ENCODE measurements around the gene SMARCA1.

Gene SMARCA1

DNA sequence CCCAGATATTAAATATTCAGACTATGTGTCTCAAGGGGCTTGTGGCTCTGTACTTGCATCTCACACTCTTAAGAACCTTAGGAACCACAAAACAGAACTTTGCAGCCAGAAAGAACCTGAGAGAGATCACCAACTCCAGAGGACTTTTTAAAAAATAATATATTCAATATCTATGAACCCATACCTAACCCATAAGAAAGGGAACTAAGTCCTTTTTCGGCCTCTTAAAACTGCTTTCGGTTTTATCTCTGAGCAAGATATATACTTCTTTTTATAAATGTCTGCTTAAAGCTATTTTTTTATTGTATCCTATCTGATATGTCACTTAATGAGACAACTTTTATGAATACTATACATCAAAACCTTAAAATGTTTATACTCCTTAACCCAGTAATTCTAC, 10.9 kb downstream of the SMARCA1 start:
- no peak for DNase-seq
- H3K27ac Mint-ChIP-seq = no peak overlapping the region
- peaks cover 30% of the 10 kb centered on the region for H3K27me3 Mint-ChIP-seq
- H3K4me1 Mint-ChIP-seq (ENCODE audit: low read depth) = no peaks in the 10 kb centered on the region
- no peak overlapping the region for H3K4me3 Mint-ChIP-seq
- H3K36me3 Mint-ChIP-seq (ENCODE audit: low read depth) = no peaks in the 10 kb centered on the region
- no peaks in the 10 kb centered on the region for H3K9me3 Mint-ChIP-seq

- Mint-ChIP-seq H3K36me3 (ENCODE audit: low read depth) (no peaks in the 10 kb centered on the region), H3K27me3 (peaks cover 32% of the 10 kb centered on the region), H3K4me3 (no peak overlapping the region), H3K27ac (no peak overlapping the region), H3K4me1 (ENCODE audit: low read depth) (no peaks in the 10 kb centered on the region), H3K9me3 (no peaks in the 10 kb centered on the region)
- DNase-seq = no peak
These were observed 11.6 kb downstream of the SMARCA1 start for GRCh38 chrX:129511689-129512088.

- Mint-ChIP-seq H3K27me3 (peaks cover 24% of the 10 kb centered on the region), H3K36me3 (ENCODE audit: low read depth) (no peaks in the 10 kb centered on the region), H3K27ac (no peak overlapping the region), H3K4me1 (ENCODE audit: low read depth) (no peaks in the 10 kb centered on the region), H3K4me3 (no peak overlapping the region), H3K9me3 (no peaks in the 10 kb centered on the region)
- no peak for DNase-seq
These were observed 13.0 kb downstream of the SMARCA1 start for GRCh38 chrX:129510331-129510730.

GRCh38 chrX:129497146-129497843, 26.0 kb downstream of the SMARCA1 start:
- no peaks in the 10 kb centered on the region for H3K36me3 Mint-ChIP-seq (ENCODE audit: low read depth)

DNA sequence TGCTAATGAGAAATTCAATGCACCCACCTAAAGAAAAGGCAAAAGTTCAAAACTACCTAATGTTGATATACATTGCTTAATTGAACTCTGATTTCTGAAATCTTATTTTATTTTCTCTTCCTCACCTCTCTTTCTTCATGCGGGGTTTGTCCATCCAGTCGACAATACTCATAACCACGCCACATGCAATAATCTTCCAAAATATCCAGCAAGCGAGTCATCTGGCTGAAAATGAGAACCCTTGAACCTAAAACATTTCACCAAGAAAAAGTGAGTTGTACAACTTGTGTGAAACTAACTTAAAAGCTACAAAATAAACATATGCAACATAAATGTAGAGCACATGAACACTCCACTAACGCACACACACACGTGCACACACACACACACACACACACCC, 26.7 kb downstream of the SMARCA1 start:
- Mint-ChIP-seq H3K9me3 (no peaks in the 10 kb centered on the region), H3K4me3 (no peak overlapping the region), H3K36me3 (ENCODE audit: low read depth) (no peaks in the 10 kb centered on the region), H3K27me3 (peaks cover 20% of the 10 kb centered on the region), H3K27ac (no peak overlapping the region), H3K4me1 (ENCODE audit: low read depth) (no peaks in the 10 kb centered on the region)
- DNase-seq = no peak

More at GRCh38 chrX:129497146-129497843, 26.0 kb downstream of the SMARCA1 start:
- no peak for DNase-seq
- Mint-ChIP-seq H3K4me1 (ENCODE audit: low read depth) (no peaks in the 10 kb centered on the region), H3K27me3 (peaks cover 22% of the 10 kb centered on the region), H3K4me3 (no peak overlapping the region), H3K27ac (no peak overlapping the region), H3K9me3 (no peaks in the 10 kb centered on the region)

GRCh38 chrX:129495900-129496299, 27.4 kb downstream of the SMARCA1 start:
- Mint-ChIP-seq H3K36me3 (ENCODE audit: low read depth) (no peaks in the 10 kb centered on the region), H3K4me3 (no peak overlapping the region), H3K4me1 (ENCODE audit: low read depth) (no peaks in the 10 kb centered on the region), H3K27me3 (peaks cover 20% of the 10 kb centered on the region), H3K9me3 (no peaks in the 10 kb centered on the region), H3K27ac (no peak overlapping the region)
- DNase-seq = no peak

GRCh38 chrX:129494887-129495286, 28.4 kb downstream of the SMARCA1 start:
- DNase-seq = no peak
- peaks cover 20% of the 10 kb centered on the region for H3K27me3 Mint-ChIP-seq
- no peaks in the 10 kb centered on the region for H3K4me1 Mint-ChIP-seq (ENCODE audit: low read depth)
- no peak overlapping the region for H3K4me3 Mint-ChIP-seq
- H3K27ac Mint-ChIP-seq = no peak overlapping the region
- H3K36me3 Mint-ChIP-seq (ENCODE audit: low read depth) = no peaks in the 10 kb centered on the region
- no peaks in the 10 kb centered on the region for H3K9me3 Mint-ChIP-seq

GRCh38 chrX:129493643-129494042, 29.6 kb downstream of the SMARCA1 start:
- Mint-ChIP-seq H3K4me1 (ENCODE audit: low read depth) (no peaks in the 10 kb centered on the region), H3K4me3 (no peak overlapping the region), H3K9me3 (no peaks in the 10 kb centered on the region), H3K27me3 (peaks cover 20% of the 10 kb centered on the region), H3K36me3 (ENCODE audit: low read depth) (no peaks in the 10 kb centered on the region), H3K27ac (no peak overlapping the region)
- DNase-seq = no peak

DNA sequence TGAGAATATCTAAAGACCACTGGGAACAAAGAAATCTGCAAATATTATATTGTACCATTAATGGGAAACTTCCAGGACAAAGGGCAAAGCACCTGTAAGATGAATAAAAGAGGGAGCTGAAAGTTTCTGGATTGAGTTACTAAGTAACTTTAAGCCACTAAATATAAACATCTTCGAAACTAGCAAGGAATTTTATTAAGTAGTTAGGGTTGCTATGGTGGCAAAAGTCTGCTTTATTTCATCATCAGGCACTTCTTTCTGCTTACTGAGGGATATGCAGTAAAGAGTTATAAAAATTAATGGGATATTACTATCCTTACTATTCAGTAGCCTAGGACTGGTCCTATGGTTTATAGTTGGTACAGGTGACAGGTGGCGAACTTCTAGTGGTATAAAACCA, 33.0 kb downstream of the SMARCA1 start:
- H3K27ac Mint-ChIP-seq = no peak overlapping the region
- no peak for DNase-seq
- no peak overlapping the region for H3K4me3 Mint-ChIP-seq

DNA sequence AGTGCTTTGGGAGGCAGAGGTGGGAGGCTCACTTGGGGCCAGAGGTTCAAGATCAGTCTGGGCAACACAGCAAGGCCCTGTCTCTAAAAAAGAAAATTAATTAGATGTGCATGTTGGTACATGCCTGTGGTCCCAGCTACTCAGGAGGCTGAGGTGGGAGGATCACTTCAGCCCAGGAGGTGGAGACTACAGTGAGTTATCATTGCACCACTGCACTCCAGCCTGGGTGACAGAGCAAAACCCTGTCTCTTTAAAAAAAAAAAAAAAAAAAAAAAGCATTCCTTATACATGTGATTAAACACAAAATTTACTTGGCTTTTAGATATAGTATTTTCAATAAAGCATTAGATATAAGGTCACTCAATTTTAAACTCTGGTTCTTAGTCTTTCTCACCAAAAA, 34.9 kb downstream of the SMARCA1 start:
- no peak overlapping the region for H3K27ac Mint-ChIP-seq
- no peaks in the 10 kb centered on the region for H3K9me3 Mint-ChIP-seq
- no peaks in the 10 kb centered on the region for H3K36me3 Mint-ChIP-seq (ENCODE audit: low read depth)
- no peak overlapping the region for H3K4me3 Mint-ChIP-seq
- no peaks in the 10 kb centered on the region for H3K4me1 Mint-ChIP-seq (ENCODE audit: low read depth)
- peaks cover 5% of the 10 kb centered on the region for H3K27me3 Mint-ChIP-seq
- DNase-seq = no peak

More for the DNA sequence above, 33.0 kb downstream of the SMARCA1 start:
- Mint-ChIP-seq H3K36me3 (ENCODE audit: low read depth) (no peaks in the 10 kb centered on the region), H3K27me3 (peaks cover 7% of the 10 kb centered on the region), H3K4me1 (ENCODE audit: low read depth) (no peaks in the 10 kb centered on the region), H3K9me3 (no peaks in the 10 kb centered on the region)

DNA sequence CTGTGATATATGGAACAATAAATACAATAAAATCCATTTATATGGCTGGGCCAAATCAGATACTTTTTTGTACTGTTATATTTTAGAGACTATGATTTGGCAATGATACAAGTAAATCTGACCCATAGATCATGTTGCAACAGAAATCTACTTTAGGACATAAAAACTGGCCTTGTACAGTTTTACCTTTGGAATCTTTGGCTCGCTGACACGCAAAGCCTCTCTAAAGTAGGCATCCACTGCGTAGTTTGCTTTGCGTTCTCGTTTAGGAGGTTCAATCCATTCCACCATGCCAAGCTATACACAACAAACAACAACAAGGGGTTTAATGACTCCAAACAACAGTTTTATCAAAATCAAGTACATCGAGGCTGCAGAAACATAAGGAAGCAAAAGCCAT, 42.4 kb downstream of the SMARCA1 start:
- Mint-ChIP-seq H3K27me3 (peaks cover 28% of the 10 kb centered on the region), H3K9me3 (no peaks in the 10 kb centered on the region), H3K27ac (no peak overlapping the region), H3K36me3 (ENCODE audit: low read depth) (no peaks in the 10 kb centered on the region), H3K4me1 (ENCODE audit: low read depth) (no peaks in the 10 kb centered on the region), H3K4me3 (no peak overlapping the region)
- no peak for DNase-seq

- Mint-ChIP-seq H3K4me1 (ENCODE audit: low read depth) (no peaks in the 10 kb centered on the region), H3K27me3 (peaks cover 26% of the 10 kb centered on the region), H3K4me3 (no peak overlapping the region), H3K9me3 (no peaks in the 10 kb centered on the region), H3K36me3 (ENCODE audit: low read depth) (no peaks in the 10 kb centered on the region), H3K27ac (no peak overlapping the region)
- no peak for DNase-seq
These were observed 44.8 kb downstream of the SMARCA1 start for GRCh38 chrX:129478516-129478915.

DNA sequence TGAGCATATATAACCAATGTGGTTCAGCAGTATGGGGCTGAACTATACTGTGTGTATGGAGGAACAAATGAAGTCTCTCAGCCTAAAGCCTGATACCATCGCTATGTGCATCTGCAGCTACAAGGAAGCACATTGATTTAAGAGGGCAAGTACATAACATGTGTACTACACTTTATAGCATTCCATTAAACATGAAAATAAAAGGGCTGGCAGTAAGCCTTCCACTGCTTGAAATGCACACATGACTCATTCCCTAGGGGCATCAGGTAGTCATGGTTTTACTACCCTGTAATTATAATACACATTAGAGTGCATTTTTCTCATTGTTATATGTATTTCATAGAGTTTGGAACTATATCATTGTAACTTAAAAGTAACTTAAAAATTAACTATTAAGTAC, 51.2 kb downstream of the SMARCA1 start:
- no peak overlapping the region for H3K4me3 Mint-ChIP-seq
- no peaks in the 10 kb centered on the region for H3K36me3 Mint-ChIP-seq (ENCODE audit: low read depth)
- DNase-seq = no peak
- no peaks in the 10 kb centered on the region for H3K9me3 Mint-ChIP-seq
- H3K4me1 Mint-ChIP-seq (ENCODE audit: low read depth) = no peaks in the 10 kb centered on the region
- peaks cover 17% of the 10 kb centered on the region for H3K27me3 Mint-ChIP-seq
- no peak overlapping the region for H3K27ac Mint-ChIP-seq

DNA sequence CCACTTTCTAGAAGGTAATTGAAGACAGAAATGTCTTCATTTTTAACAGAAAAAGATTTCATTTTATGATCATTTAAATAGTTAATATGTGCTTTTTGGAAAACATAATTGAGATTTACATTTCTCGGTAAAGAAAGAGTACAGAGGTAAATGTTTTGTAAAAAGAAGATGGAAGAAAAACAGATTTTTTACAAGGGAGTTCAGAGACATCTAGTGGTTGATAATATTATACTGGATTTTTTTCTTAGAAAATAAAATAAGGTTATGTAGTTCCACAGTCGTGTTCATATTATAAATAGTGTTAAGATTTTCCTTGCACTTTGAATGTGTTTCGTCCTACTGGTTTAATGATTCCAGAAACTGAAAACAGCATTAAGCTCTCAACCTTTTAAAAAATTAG, 60.6 kb downstream of the SMARCA1 start:
- no peak for DNase-seq
- no peaks in the 10 kb centered on the region for H3K36me3 Mint-ChIP-seq (ENCODE audit: low read depth)
- no peak overlapping the region for H3K27ac Mint-ChIP-seq
- no peak overlapping the region for H3K4me3 Mint-ChIP-seq
- peaks cover 18% of the 10 kb centered on the region for H3K27me3 Mint-ChIP-seq
- H3K4me1 Mint-ChIP-seq (ENCODE audit: low read depth) = no peaks in the 10 kb centered on the region
- no peaks in the 10 kb centered on the region for H3K9me3 Mint-ChIP-seq

DNA sequence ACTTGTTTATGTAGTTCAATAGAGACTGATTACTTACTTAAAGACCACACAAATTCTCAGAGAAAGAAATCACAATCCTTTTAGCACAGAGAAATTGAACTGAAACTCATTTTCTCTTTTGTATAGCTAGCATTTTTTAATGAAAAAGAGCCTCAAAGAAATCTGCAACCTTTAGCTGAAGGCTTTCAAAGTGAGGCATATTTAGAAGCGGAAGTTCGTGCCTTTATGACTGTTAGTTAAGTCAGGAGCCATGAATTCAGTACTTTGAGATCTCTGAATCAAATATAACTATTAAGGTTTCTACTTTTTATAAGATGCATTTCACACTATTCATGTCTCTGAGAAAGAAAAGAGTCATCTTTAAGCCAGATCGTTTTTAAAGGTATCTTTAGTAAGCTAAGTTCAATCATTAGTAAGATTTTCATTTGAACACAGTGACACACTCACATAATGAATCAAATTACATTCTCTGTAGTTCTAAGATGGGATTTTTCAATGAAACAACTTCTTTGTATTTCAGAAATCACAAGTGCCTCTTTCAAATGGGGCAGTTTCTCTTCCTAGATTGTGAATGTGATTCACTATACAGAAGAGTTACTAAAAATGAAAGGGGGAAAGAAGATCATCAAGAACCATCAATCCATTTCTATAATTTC, 61.4 kb downstream of the SMARCA1 start:
- no peak for DNase-seq
- no peak overlapping the region for H3K27ac Mint-ChIP-seq
- H3K27me3 Mint-ChIP-seq = peaks cover 13% of the 10 kb centered on the region
- no peak overlapping the region for H3K4me3 Mint-ChIP-seq
- H3K4me1 Mint-ChIP-seq (ENCODE audit: low read depth) = no peaks in the 10 kb centered on the region
- H3K36me3 Mint-ChIP-seq (ENCODE audit: low read depth) = no peaks in the 10 kb centered on the region
- no peaks in the 10 kb centered on the region for H3K9me3 Mint-ChIP-seq

All from activated T-cell treated with anti-CD3 and anti-CD28 coated beads, Interleukin-2, amount 50 U/mL, for 24 hours (primary cell).